ENCODE results near the gene KIF1A. TPM values are rescaled to one million over a fixed set of nuclear protein-coding genes. Genes with fewer than 3 reads are reported as not detected.

Gene KIF1A
- total RNA-seq, 1 donor from 2014 or later: 48.9 TPM

DNA sequence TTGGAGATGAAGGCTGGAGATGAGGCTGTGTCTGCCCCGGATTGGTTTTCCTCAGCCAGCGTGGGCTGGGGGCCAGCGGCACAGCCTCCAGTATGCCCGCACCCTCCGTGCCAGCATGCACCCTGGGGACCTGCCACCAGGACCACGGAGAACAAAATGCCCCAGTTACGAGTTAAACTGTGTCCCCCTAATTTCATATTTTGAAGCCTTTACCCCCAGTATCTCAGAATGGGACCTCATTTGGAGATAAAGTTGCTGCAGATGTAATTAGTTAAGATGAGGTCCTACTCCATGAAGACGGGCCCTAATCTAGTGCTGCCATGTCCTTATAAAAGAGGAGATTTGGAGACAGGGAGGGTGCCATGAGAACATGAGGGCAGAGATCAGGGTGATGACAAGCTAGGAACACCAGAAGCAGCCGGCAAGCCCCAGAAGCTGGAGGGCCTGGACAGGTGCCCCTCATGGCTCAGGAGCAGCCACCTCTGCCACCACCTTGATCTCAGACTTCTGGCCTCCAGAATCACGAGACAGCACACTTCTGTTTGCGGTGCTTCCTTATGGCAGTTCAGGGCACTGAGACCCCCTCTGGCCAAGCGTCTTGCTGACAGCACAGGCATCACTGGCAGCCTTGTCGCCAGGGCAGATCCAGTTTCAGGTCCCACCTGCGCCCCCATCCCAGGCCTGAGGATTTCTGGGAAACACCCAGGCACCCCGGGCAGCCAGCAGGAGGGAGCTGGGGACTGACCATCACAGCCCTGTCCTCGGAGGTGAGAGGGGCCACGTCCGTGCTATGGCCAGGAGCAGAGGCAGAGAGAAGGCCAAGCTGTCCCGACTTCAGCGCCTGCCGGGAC lies 29.4 kb downstream of the KIF1A start:
- DNase-seq (ENCODE audit: low spot score in 2 of 2, unreplicated experiment in 2 of 2): peak in 1 of 2 experiments; percentile 13
- Mint-ChIP-seq H3K27ac (peak overlapping the region; percentile 12), H3K4me1 (peaks cover 31% of the 10 kb centered on the region), H3K27me3 (ENCODE audit: low read depth) (no peaks in the 10 kb centered on the region), H3K9me3 (no peaks in the 10 kb centered on the region), H3K36me3 (no peaks in the 10 kb centered on the region), H3K4me3 (no peak overlapping the region)
- TF ChIP-seq, protein P1, sequence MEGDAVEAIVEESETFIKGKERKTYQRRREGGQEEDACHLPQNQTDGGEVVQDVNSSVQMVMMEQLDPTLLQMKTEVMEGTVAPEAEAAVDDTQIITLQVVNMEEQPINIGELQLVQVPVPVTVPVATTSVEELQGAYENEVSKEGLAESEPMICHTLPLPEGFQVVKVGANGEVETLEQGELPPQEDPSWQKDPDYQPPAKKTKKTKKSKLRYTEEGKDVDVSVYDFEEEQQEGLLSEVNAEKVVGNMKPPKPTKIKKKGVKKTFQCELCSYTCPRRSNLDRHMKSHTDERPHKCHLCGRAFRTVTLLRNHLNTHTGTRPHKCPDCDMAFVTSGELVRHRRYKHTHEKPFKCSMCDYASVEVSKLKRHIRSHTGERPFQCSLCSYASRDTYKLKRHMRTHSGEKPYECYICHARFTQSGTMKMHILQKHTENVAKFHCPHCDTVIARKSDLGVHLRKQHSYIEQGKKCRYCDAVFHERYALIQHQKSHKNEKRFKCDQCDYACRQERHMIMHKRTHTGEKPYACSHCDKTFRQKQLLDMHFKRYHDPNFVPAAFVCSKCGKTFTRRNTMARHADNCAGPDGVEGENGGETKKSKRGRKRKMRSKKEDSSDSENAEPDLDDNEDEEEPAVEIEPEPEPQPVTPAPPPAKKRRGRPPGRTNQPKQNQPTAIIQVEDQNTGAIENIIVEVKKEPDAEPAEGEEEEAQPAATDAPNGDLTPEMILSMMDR (IDR thresholded peaks at IDR 0.05; ENCODE audit: unreplicated experiment): no peak

GRCh38 chr2:240789501-240790369 lies 30.3 kb downstream of the KIF1A start:
- H3K27me3 Mint-ChIP-seq (ENCODE audit: low read depth): no peaks in the 10 kb centered on the region
- peak in 1 of 2 experiments; percentile 12 for DNase-seq (ENCODE audit: low spot score in 2 of 2, unreplicated experiment in 2 of 2)
- H3K9me3 Mint-ChIP-seq: no peaks in the 10 kb centered on the region
- no peak overlapping the region for H3K4me3 Mint-ChIP-seq
- TF ChIP-seq, protein P1 (IDR thresholded peaks at IDR 0.05; ENCODE audit: unreplicated experiment): no peak
- peaks cover 29% of the 10 kb centered on the region for H3K4me1 Mint-ChIP-seq
- H3K27ac Mint-ChIP-seq: no peak overlapping the region
- no peaks in the 10 kb centered on the region for H3K36me3 Mint-ChIP-seq

- Mint-ChIP-seq H3K36me3 (no peaks in the 10 kb centered on the region), H3K27ac (no peak overlapping the region)
Observed at GRCh38 chr2:240789051-240789453, 31.0 kb downstream of the KIF1A start.

GRCh38 chr2:240788482-240788881 lies 31.5 kb downstream of the KIF1A start:
- Mint-ChIP-seq H3K36me3 (no peaks in the 10 kb centered on the region), H3K9me3 (no peaks in the 10 kb centered on the region), H3K27me3 (ENCODE audit: low read depth) (no peaks in the 10 kb centered on the region), H3K4me3 (no peak overlapping the region), H3K27ac (no peak overlapping the region), H3K4me1 (peaks cover 20% of the 10 kb centered on the region)
- no peak for DNase-seq (ENCODE audit: low spot score in 2 of 2, unreplicated experiment in 2 of 2)
- TF ChIP-seq, protein P1 (IDR thresholded peaks at IDR 0.05; ENCODE audit: unreplicated experiment): no peak

More at GRCh38 chr2:240789051-240789453, 31.0 kb downstream of the KIF1A start:
- Mint-ChIP-seq H3K4me3 (no peak overlapping the region), H3K9me3 (no peaks in the 10 kb centered on the region), H3K27me3 (ENCODE audit: low read depth) (no peaks in the 10 kb centered on the region), H3K4me1 (peaks cover 26% of the 10 kb centered on the region)
- DNase-seq (ENCODE audit: low spot score in 2 of 2, unreplicated experiment in 2 of 2): peak in 1 of 2 experiments; percentile 13
- TF ChIP-seq, protein P1 (IDR thresholded peaks at IDR 0.05; ENCODE audit: unreplicated experiment): no peak

GRCh38 chr2:240787521-240788472 lies 32.2 kb downstream of the KIF1A start:
- peaks cover 17% of the 10 kb centered on the region for H3K4me1 Mint-ChIP-seq
- H3K4me3 Mint-ChIP-seq: no peak overlapping the region
- no peaks in the 10 kb centered on the region for H3K27me3 Mint-ChIP-seq (ENCODE audit: low read depth)
- H3K9me3 Mint-ChIP-seq: no peaks in the 10 kb centered on the region
- H3K27ac Mint-ChIP-seq: no peak overlapping the region
- TF ChIP-seq, protein P1 (IDR thresholded peaks at IDR 0.05; ENCODE audit: unreplicated experiment): no peak
- DNase-seq (ENCODE audit: low spot score in 2 of 2, unreplicated experiment in 2 of 2): no peak
- no peaks in the 10 kb centered on the region for H3K36me3 Mint-ChIP-seq

All from mesothelial cell of epicardium (in vitro differentiated cells).